ENCODE measurements around the gene TRIP10. TPM values are rescaled to one million over a fixed set of nuclear protein-coding genes. Genes with fewer than 3 reads are reported as not detected.
A peak's percentile ranks its signal among the peaks of the same experiment; 100 is the strongest.

TRIP10 gene
- total and polyA plus RNA-seq, 2 of the 13 experiments (the other 11 are each of a cell fraction or from before 2014, with no cell fraction given) = 32.5 to 33.2 TPM

DNA sequence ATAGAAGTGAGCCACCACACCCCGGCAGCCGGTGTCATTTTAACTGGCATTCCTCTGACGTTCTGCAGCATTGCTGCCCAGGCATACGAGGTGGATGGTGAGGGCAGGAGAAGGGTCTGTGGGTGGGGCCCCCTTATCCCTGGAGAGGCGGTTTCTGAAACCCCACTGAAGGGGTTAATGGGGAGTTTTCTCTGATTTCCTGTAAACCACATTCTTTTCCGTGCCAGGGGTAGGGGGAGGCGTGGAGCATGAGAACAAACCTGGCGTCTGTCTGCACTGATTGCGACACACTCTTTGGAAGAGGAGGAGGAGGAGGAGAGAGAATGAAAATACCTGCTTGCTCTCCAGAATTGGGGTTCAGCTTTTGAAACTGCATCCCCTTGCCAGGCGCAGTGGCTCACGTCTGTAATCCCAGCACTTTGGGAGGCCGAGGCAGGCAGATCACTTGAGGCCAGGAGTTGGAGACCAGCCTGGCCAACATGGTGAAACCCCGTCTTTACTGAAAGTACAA lies 16.3 kb upstream of the TRIP10 start (continued):
- TF ChIP-seq ZNF142 (CRISPR knock-in tag; IDR thresholded peaks at IDR 0.05) (no peak), ZFP62 (CRISPR knock-in tag; IDR thresholded peaks at IDR 0.05) (no peak), ZNF205 (CRISPR knock-in tag; IDR thresholded peaks at IDR 0.05) (peak; percentile 84), ZNF232 (CRISPR knock-in tag; IDR thresholded peaks at IDR 0.05; ENCODE audit: borderline replicate concordance) (no peak; the same call in 1 of the 2 replicates), HNRNPK (IDR thresholded peaks at IDR 0.05; ENCODE audit: low read depth, low read length, poor library complexity, severe bottlenecking) (no peak), AGO1 (IDR thresholded peaks at IDR 0.05; ENCODE audit: low read depth, low read length, poor library complexity, severe bottlenecking) (no peak), ZNF331 (CRISPR knock-in tag; IDR thresholded peaks at IDR 0.05) (peak; percentile 80), KLF11 (CRISPR knock-in tag; IDR thresholded peaks at IDR 0.05) (0 out of 2 replicates have a peak, but pooled peaks have one; percentile 52), HCFC1 (IDR thresholded peaks at IDR 0.05; ENCODE audit: low read depth, low read length) (no peak), EHMT2 (IDR thresholded peaks at IDR 0.05; ENCODE audit: borderline replicate concordance, low read depth, low read length) (no peak), ZBTB1 (CRISPR knock-in tag; IDR thresholded peaks at IDR 0.05; ENCODE audit: borderline replicate concordance) (no peak), SMARCC2 (IDR thresholded peaks at IDR 0.05) (no peak), SNRNP70 (IDR thresholded peaks at IDR 0.05; ENCODE audit: low read depth, low read length) (no peak), ZFYVE20 (CRISPR knock-in tag; IDR thresholded peaks at IDR 0.05; ENCODE audit: borderline replicate concordance, low read depth) (no peak), DNMT3B (CRISPR knock-in tag; conservative IDR thresholded peaks at IDR 0.05) (no peak), ESRRA (CRISPR knock-in tag; IDR thresholded peaks at IDR 0.05; ENCODE audit: low read depth) (0 out of 2 replicates have a peak, but pooled peaks have one; percentile 18), ETV6 (CRISPR knock-in tag; conservative IDR thresholded peaks at IDR 0.05) (no peak; the same call in 1 of the 2 replicates), SMYD3 (CRISPR knock-in tag; IDR thresholded peaks at IDR 0.05) (no peak), ZNF749 (CRISPR knock-in tag; IDR thresholded peaks at IDR 0.05; ENCODE audit: borderline replicate concordance) (no peak), ATM (IDR thresholded peaks at IDR 0.05; ENCODE audit: borderline replicate concordance) (no peak), ZNF616 (CRISPR knock-in tag; IDR thresholded peaks at IDR 0.05; ENCODE audit: low read depth) (no peak)
- TF ChIP-seq, protein P1, sequence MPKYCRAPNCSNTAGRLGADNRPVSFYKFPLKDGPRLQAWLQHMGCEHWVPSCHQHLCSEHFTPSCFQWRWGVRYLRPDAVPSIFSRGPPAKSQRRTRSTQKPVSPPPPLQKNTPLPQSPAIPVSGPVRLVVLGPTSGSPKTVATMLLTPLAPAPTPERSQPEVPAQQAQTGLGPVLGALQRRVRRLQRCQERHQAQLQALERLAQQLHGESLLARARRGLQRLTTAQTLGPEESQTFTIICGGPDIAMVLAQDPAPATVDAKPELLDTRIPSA (CRISPR knock-in tag; IDR thresholded peaks at IDR 0.05; ENCODE audit: borderline replicate concordance) = no peak
- TF ChIP-seq, protein P2, sequence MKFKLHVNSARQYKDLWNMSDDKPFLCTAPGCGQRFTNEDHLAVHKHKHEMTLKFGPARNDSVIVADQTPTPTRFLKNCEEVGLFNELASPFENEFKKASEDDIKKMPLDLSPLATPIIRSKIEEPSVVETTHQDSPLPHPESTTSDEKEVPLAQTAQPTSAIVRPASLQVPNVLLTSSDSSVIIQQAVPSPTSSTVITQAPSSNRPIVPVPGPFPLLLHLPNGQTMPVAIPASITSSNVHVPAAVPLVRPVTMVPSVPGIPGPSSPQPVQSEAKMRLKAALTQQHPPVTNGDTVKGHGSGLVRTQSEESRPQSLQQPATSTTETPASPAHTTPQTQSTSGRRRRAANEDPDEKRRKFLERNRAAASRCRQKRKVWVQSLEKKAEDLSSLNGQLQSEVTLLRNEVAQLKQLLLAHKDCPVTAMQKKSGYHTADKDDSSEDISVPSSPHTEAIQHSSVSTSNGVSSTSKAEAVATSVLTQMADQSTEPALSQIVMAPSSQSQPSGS (CRISPR knock-in tag; IDR thresholded peaks at IDR 0.05) = peak; percentile 73; the same call in 1 of the 2 replicates

Measured in HepG2 (cell line).